ENCODE data around the gene HIRIP3. TPM values are rescaled to one million over a fixed set of nuclear protein-coding genes. Genes with fewer than 3 reads are reported as not detected.
A peak's percentile ranks its signal among the peaks of the same experiment; 100 is the strongest.
"Not testable (repeated sequence)": the region's sequence is repeated elsewhere in the genome, so short reads cannot be mapped to it uniquely, and the experiment has no call there.

HIRIP3 gene
- polyA plus RNA-seq (2013, experiment 1 of 2): 13.5 TPM
- polyA plus RNA-seq (2013, experiment 2 of 2): 14.8 TPM

- peak; percentile 91 for DNase-seq
- Histone ChIP-seq H3K18ac (ENCODE audit: low read length) (peak within 1 kb of the TSS; percentile 62), H2BK120ac (ENCODE audit: low read depth, low read length) (no peak within 1 kb of the TSS), H3K4me3 (ENCODE audit: low read length) (peak within 1 kb of the TSS; percentile 95), H3K56ac (ENCODE audit: low read length) (peak within 1 kb of the TSS; percentile 99), H3K4me2 (ENCODE audit: low read length) (peak within 1 kb of the TSS; percentile 99), H4K5ac (ENCODE audit: low read length) (no peak within 1 kb of the TSS), H3K79me1 (ENCODE audit: low read length) (peaks cover 5% of the 10 kb centered on the region), H3K4me1 (ENCODE audit: control insufficient read depth, low read depth, low read length) (peaks cover 2% of the 10 kb centered on the region), H3K27ac (ENCODE audit: low read depth, low read length) (peak within 1 kb of the TSS; percentile 39), H2BK15ac (replicated peaks; ENCODE audit: low read depth) (no peak within 1 kb of the TSS), H2AK5ac (ENCODE audit: low read length) (no peak within 1 kb of the TSS), H4K8ac (ENCODE audit: low read depth, low read length) (no peak within 1 kb of the TSS), H3K9ac (ENCODE audit: low read length) (peak within 1 kb of the TSS; percentile 99), H2BK5ac (ENCODE audit: low read length) (peak within 1 kb of the TSS; percentile 95), H3K23ac (ENCODE audit: low read length) (peak within 1 kb of the TSS; percentile 1), H3K27me3 (ENCODE audit: insufficient read depth, low read length, poor library complexity) (no peaks in the 10 kb centered on the region), H3K79me2 (ENCODE audit: control insufficient read depth, insufficient read depth, low read length) (peaks cover 3% of the 10 kb centered on the region), H3K4ac (ENCODE audit: low read depth, low read length) (peak within 1 kb of the TSS; percentile 89), H3K36me3 (ENCODE audit: control insufficient read depth, insufficient read depth, low read length) (peaks cover 4% of the 10 kb centered on the region)
- WGBS (ENCODE audit: extremely low coverage, insufficient coverage, low lambda C conversion rate): no CpG with 5 or more reads among the region's 53 CpGs
These were observed at the start of gene HIRIP3 for GRCh38 chr16:29995324-29995910. HIRIP3 (minus strand) TSS chr16:29995617; CDS start chr16:29995605, 12 bp downstream.

GRCh38 chr16:30041841-30042240, 46.4 kb upstream of the HIRIP3 start:
- Histone ChIP-seq H3K4me2 (ENCODE audit: low read length) (no peak overlapping the region), H2BK120ac (ENCODE audit: low read depth, low read length) (no peak overlapping the region), H3K79me1 (ENCODE audit: low read length) (no peaks in the 10 kb centered on the region), H3K79me2 (ENCODE audit: control insufficient read depth, insufficient read depth, low read length) (no peaks in the 10 kb centered on the region), H3K4me1 (ENCODE audit: control insufficient read depth, low read depth, low read length) (no peaks in the 10 kb centered on the region), H4K8ac (ENCODE audit: low read depth, low read length) (no peak overlapping the region), H3K4ac (ENCODE audit: low read depth, low read length) (no peak overlapping the region), H4K5ac (ENCODE audit: low read length) (no peak overlapping the region), H2AK5ac (ENCODE audit: low read length) (no peak overlapping the region), H3K18ac (ENCODE audit: low read length) (no peak overlapping the region), H2BK5ac (ENCODE audit: low read length) (no peak overlapping the region), H3K4me3 (ENCODE audit: low read length) (no peak overlapping the region), H3K9ac (ENCODE audit: low read length) (no peak overlapping the region), H3K27ac (ENCODE audit: low read depth, low read length) (no peak overlapping the region), H3K36me3 (ENCODE audit: control insufficient read depth, insufficient read depth, low read length) (no peaks in the 10 kb centered on the region), H3K23ac (ENCODE audit: low read length) (no peak overlapping the region), H2BK15ac (replicated peaks; ENCODE audit: low read depth) (no peak overlapping the region), H3K56ac (ENCODE audit: low read length) (no peak overlapping the region), H3K27me3 (ENCODE audit: insufficient read depth, low read length, poor library complexity) (no peaks in the 10 kb centered on the region)
- no peak for DNase-seq
- 100% methylated on average over 1 of the region's 5 CpGs for WGBS (ENCODE audit: extremely low coverage, insufficient coverage, low lambda C conversion rate)

- not testable (repeated sequence) for H4K8ac ChIP-seq (ENCODE audit: low read depth, low read length); H3K9ac ChIP-seq (ENCODE audit: low read length); H3K79me2 ChIP-seq (ENCODE audit: control insufficient read depth, insufficient read depth, low read length); H2BK5ac ChIP-seq (ENCODE audit: low read length); H3K4ac ChIP-seq (ENCODE audit: low read depth, low read length); DNase-seq; H3K27ac ChIP-seq (ENCODE audit: low read depth, low read length); H3K4me2 ChIP-seq (ENCODE audit: low read length); H2AK5ac ChIP-seq (ENCODE audit: low read length); H3K79me1 ChIP-seq (ENCODE audit: low read length); H2BK15ac ChIP-seq (replicated peaks; ENCODE audit: low read depth); H3K23ac ChIP-seq (ENCODE audit: low read length); H3K27me3 ChIP-seq (ENCODE audit: insufficient read depth, low read length, poor library complexity); H4K5ac ChIP-seq (ENCODE audit: low read length); H3K56ac ChIP-seq (ENCODE audit: low read length); H3K4me3 ChIP-seq (ENCODE audit: low read length); H3K36me3 ChIP-seq (ENCODE audit: control insufficient read depth, insufficient read depth, low read length); H3K4me1 ChIP-seq (ENCODE audit: control insufficient read depth, low read depth, low read length); H2BK120ac ChIP-seq (ENCODE audit: low read depth, low read length); H3K18ac ChIP-seq (ENCODE audit: low read length)
- no CpG with 5 or more reads among the region's 5 CpGs for WGBS (ENCODE audit: extremely low coverage, insufficient coverage, low lambda C conversion rate)
These were observed 45.3 kb upstream of the HIRIP3 start for GRCh38 chr16:30040690-30041089.

- Histone ChIP-seq H3K18ac (ENCODE audit: low read length) (no peak overlapping the region), H3K23ac (ENCODE audit: low read length) (no peak overlapping the region), H3K4me2 (ENCODE audit: low read length) (no peak overlapping the region), H3K27ac (ENCODE audit: low read depth, low read length) (no peak overlapping the region), H2BK120ac (ENCODE audit: low read depth, low read length) (no peak overlapping the region), H2BK15ac (replicated peaks; ENCODE audit: low read depth) (no peak overlapping the region), H2BK5ac (ENCODE audit: low read length) (no peak overlapping the region), H3K56ac (ENCODE audit: low read length) (no peak overlapping the region), H3K79me1 (ENCODE audit: low read length) (no peaks in the 10 kb centered on the region), H4K8ac (ENCODE audit: low read depth, low read length) (no peak overlapping the region), H4K5ac (ENCODE audit: low read length) (no peak overlapping the region), H3K4me3 (ENCODE audit: low read length) (no peak overlapping the region), H3K27me3 (ENCODE audit: insufficient read depth, low read length, poor library complexity) (no peaks in the 10 kb centered on the region), H3K36me3 (ENCODE audit: control insufficient read depth, insufficient read depth, low read length) (no peaks in the 10 kb centered on the region), H2AK5ac (ENCODE audit: low read length) (no peak overlapping the region), H3K4me1 (ENCODE audit: control insufficient read depth, low read depth, low read length) (no peaks in the 10 kb centered on the region), H3K9ac (ENCODE audit: low read length) (no peak overlapping the region), H3K4ac (ENCODE audit: low read depth, low read length) (no peak overlapping the region), H3K79me2 (ENCODE audit: control insufficient read depth, insufficient read depth, low read length) (no peaks in the 10 kb centered on the region)
- DNase-seq: no peak
- no CpG with 5 or more reads among the region's 5 CpGs for WGBS (ENCODE audit: extremely low coverage, insufficient coverage, low lambda C conversion rate)
These were observed 44.8 kb upstream of the HIRIP3 start for GRCh38 chr16:30040221-30040620.

GRCh38 chr16:30033270-30033669, 37.9 kb upstream of the HIRIP3 start:
- Histone ChIP-seq H3K56ac (ENCODE audit: low read length) (no peak overlapping the region), H3K9ac (ENCODE audit: low read length) (no peak overlapping the region), H3K36me3 (ENCODE audit: control insufficient read depth, insufficient read depth, low read length) (no peaks in the 10 kb centered on the region), H4K5ac (ENCODE audit: low read length) (no peak overlapping the region), H3K79me2 (ENCODE audit: control insufficient read depth, insufficient read depth, low read length) (no peaks in the 10 kb centered on the region), H4K8ac (ENCODE audit: low read depth, low read length) (no peak overlapping the region), H3K4me3 (ENCODE audit: low read length) (no peak overlapping the region), H3K4me1 (ENCODE audit: control insufficient read depth, low read depth, low read length) (peaks cover 5% of the 10 kb centered on the region), H3K79me1 (ENCODE audit: low read length) (no peaks in the 10 kb centered on the region), H2BK120ac (ENCODE audit: low read depth, low read length) (no peak overlapping the region), H3K4ac (ENCODE audit: low read depth, low read length) (no peak overlapping the region), H2AK5ac (ENCODE audit: low read length) (no peak overlapping the region), H3K27ac (ENCODE audit: low read depth, low read length) (no peak overlapping the region), H3K18ac (ENCODE audit: low read length) (no peak overlapping the region), H2BK15ac (replicated peaks; ENCODE audit: low read depth) (no peak overlapping the region), H2BK5ac (ENCODE audit: low read length) (no peak overlapping the region), H3K4me2 (ENCODE audit: low read length) (no peak overlapping the region), H3K23ac (ENCODE audit: low read length) (no peak overlapping the region), H3K27me3 (ENCODE audit: insufficient read depth, low read length, poor library complexity) (no peaks in the 10 kb centered on the region)
- WGBS (ENCODE audit: extremely low coverage, insufficient coverage, low lambda C conversion rate): no CpG with 5 or more reads among the region's 7 CpGs
- no peak for DNase-seq

All from mesendoderm (in vitro differentiated cells).